Osteoblast (primary cell): ENCODE results near the gene AKR1C3. TPM values are rescaled to one million over a fixed set of nuclear protein-coding genes. Genes with fewer than 3 reads are reported as not detected.
"Not testable (repeated sequence)": the region's sequence is repeated elsewhere in the genome, so short reads cannot be mapped to it uniquely, and the experiment has no call there.

Experiments
- DNase-seq: peaks from one replicate; pipeline ENCODE4 v3.0.0; 2011; ENCODE audit warnings: low spot score, mixed read lengths; ENCODE audit not compliant: insufficient read length; ENCODE audit errors: missing footprints
- H2AFZ ChIP-seq: 2 replicates; pipeline ENCODE4 v1.6.0; 2011; ENCODE audit warnings: mild to moderate bottlenecking, low read length
- H3K27ac ChIP-seq: 2 replicates; pipeline ENCODE4 v1.5.1; 2011; ENCODE audit warnings: mild to moderate bottlenecking, low read depth, low read length, moderate library complexity
- H3K27me3 ChIP-seq: 2 replicates; pipeline ENCODE4 v1.6.0; 2012; ENCODE audit warnings: mild to moderate bottlenecking, control low read depth, inconsistent platforms, low read length, moderate library complexity; ENCODE audit not compliant: insufficient read depth
- H3K36me3 ChIP-seq: 2 replicates; pipeline ENCODE4 v1.5.1; 2011; ENCODE audit warnings: mild to moderate bottlenecking, low read length, control low read depth, moderate library complexity; ENCODE audit not compliant: insufficient read depth
- H3K4me1 ChIP-seq: 2 replicates; pipeline ENCODE4 v1.5.1; 2011; ENCODE audit warnings: mild to moderate bottlenecking, low read length, control low read depth, moderate library complexity; ENCODE audit not compliant: insufficient read depth
- H3K4me2 ChIP-seq: 2 replicates; pipeline ENCODE4 v1.6.0; 2011; ENCODE audit warnings: mild to moderate bottlenecking, low read length; ENCODE audit not compliant: insufficient read depth
- H3K4me3 ChIP-seq: fragments of 200-600 bp; sonication (generic); 3 replicates; pipeline ENCODE4 v1.5.1; 2012; ENCODE audit warnings: mild to moderate bottlenecking, low read length, inconsistent platforms; ENCODE audit not compliant: insufficient read depth
- H3K79me2 ChIP-seq: 2 replicates; pipeline ENCODE4 v1.6.0; 2012; ENCODE audit warnings: mild to moderate bottlenecking, low read length, control low read depth, inconsistent platforms; ENCODE audit not compliant: insufficient read depth
- H3K9me3 ChIP-seq: 2 replicates; pipeline ENCODE4 v1.5.1; 2011; ENCODE audit warnings: low read depth, low read length, control low read depth
- H4K20me1 ChIP-seq: 2 replicates; pipeline ENCODE4 v1.6.0; 2012; ENCODE audit warnings: mild to moderate bottlenecking, low read length, control low read depth; ENCODE audit not compliant: insufficient read depth
- CTCF ChIP-seq: IDR thresholded peaks from 2 replicates; pipeline ENCODE4 v1.5.1; 2011; ENCODE audit warnings: mild to moderate bottlenecking, low read depth, low read length, moderate library complexity; ENCODE audit errors: extremely low read depth
- total RNA-seq: library from RNA; depleted of rRNA; stranded (reverse); fragments of >200 nt; gene quantifications from 2 replicates; pipeline ENCODE4 v1.2.3, GENCODE V29; 2012

AKR1C3 gene
- total RNA-seq, 1 donor: 238 TPM

GRCh38 chr10:5125315-5126044 is 31.3 kb downstream of the AKR1C3 start:
- TF ChIP-seq CTCF: no peak
- no peaks in the 10 kb centered on the region for H4K20me1 ChIP-seq
- H3K27ac ChIP-seq: no peak overlapping the region
- DNase-seq: no peak
- peaks cover 4% of the 10 kb centered on the region for H3K27me3 ChIP-seq
- H3K4me3 ChIP-seq: no peak overlapping the region
- no peak overlapping the region for H2AFZ ChIP-seq
- H3K4me2 ChIP-seq: no peak overlapping the region
- H3K9me3 ChIP-seq: no peaks in the 10 kb centered on the region
- no peaks in the 10 kb centered on the region for H3K4me1 ChIP-seq
- no peaks in the 10 kb centered on the region for H3K36me3 ChIP-seq
- H3K79me2 ChIP-seq: no peaks in the 10 kb centered on the region

- Histone ChIP-seq H4K20me1 (no peaks in the 10 kb centered on the region), H3K27me3 (no peaks in the 10 kb centered on the region), H3K4me1 (no peaks in the 10 kb centered on the region), H3K4me3 (no peak overlapping the region), H3K79me2 (no peaks in the 10 kb centered on the region), H3K4me2 (no peak overlapping the region), H3K36me3 (no peaks in the 10 kb centered on the region), H3K9me3 (peaks cover 5% of the 10 kb centered on the region), H3K27ac (no peak overlapping the region), H2AFZ (no peak overlapping the region)
- no peak for DNase-seq
- TF ChIP-seq CTCF: no peak
Observed at GRCh38 chr10:5135581-5135980, 41.4 kb downstream of the AKR1C3 start.

- Histone ChIP-seq H3K27me3 (no peaks in the 10 kb centered on the region), H3K4me1 (no peaks in the 10 kb centered on the region), H2AFZ (no peak overlapping the region), H3K36me3 (no peaks in the 10 kb centered on the region), H4K20me1 (no peaks in the 10 kb centered on the region), H3K4me2 (no peak overlapping the region), H3K27ac (no peak overlapping the region), H3K4me3 (no peak overlapping the region), H3K79me2 (no peaks in the 10 kb centered on the region), H3K9me3 (peaks cover 5% of the 10 kb centered on the region)
- no peak for DNase-seq
- no peak for TF ChIP-seq CTCF
Observed at GRCh38 chr10:5136468-5137087, 42.4 kb downstream of the AKR1C3 start.

GRCh38 chr10:5137699-5138098 is 43.5 kb downstream of the AKR1C3 start:
- H3K27ac ChIP-seq, H3K79me2 ChIP-seq, H2AFZ ChIP-seq, H3K4me2 ChIP-seq, H3K9me3 ChIP-seq, H3K4me1 ChIP-seq, H3K27me3 ChIP-seq, H3K36me3 ChIP-seq, H4K20me1 ChIP-seq, DNase-seq, H3K4me3 ChIP-seq: not testable (repeated sequence)
